Left ventricle myocardium inferior (tissue), 1 donor: Measurements from ENCODE around the gene TRAF3IP3. TPM values are rescaled to one million over a fixed set of nuclear protein-coding genes. Genes with fewer than 3 reads are reported as not detected.

ENCODE experiments used
- DNase-seq: peaks from one replicate; pipeline ENCODE4 v3.0.0-alpha.2; 2020
- H3K27ac ChIP-seq: fragments of 200-600 bp; replicated peaks from 2 replicates; pipeline ENCODE4 v1.8.0; 2021
- H3K27me3 ChIP-seq: fragments of 200-600 bp; 2 replicates; pipeline ENCODE4 v1.8.0; 2021; ENCODE audit warnings: low read depth
- H3K36me3 ChIP-seq: fragments of 200-600 bp; 2 replicates; pipeline ENCODE4 v1.8.0; 2021
- H3K4me1 ChIP-seq: fragments of 200-600 bp; 2 replicates; pipeline ENCODE4 v1.8.0; 2021
- H3K4me3 ChIP-seq: fragments of 200-600 bp; 2 replicates; pipeline ENCODE4 v1.8.0; 2021; ENCODE audit warnings: mild to moderate bottlenecking, moderate library complexity
- H3K9me3 ChIP-seq: fragments of 200-600 bp; replicated peaks from 2 replicates; pipeline ENCODE4 v1.8.0; 2021
- intact Hi-C: fragments of 100-400 bp; cut with micrococcal nuclease; formaldehyde crosslinking; loops from one replicate; pipeline ENCODE4 v1.11.0; 2022
- total RNA-seq: library from RNA; stranded (reverse); fragmentation: NEBNext Ultra II Directional; extraction: Animal tissue kit (Norgen Biotek cat#: 25700); gene quantifications from one replicate; pipeline ENCODE4 v1.2.1, GENCODE V29; 2021
- TF ChIP-seq, protein P1 (sequence below): fragments of 200-600 bp; IDR thresholded peaks from 2 replicates; pipeline ENCODE4 v1.8.0; 2021; ENCODE audit warnings: antibody characterized with exemption, mild to moderate bottlenecking, borderline replicate concordance
- donor health status: DM: no; HTN: yes; CAD: no; lungs with severe emphysema.

Gene TRAF3IP3
- total RNA-seq, 1 donor from 2014 or later: 1.2 TPM

DNA sequence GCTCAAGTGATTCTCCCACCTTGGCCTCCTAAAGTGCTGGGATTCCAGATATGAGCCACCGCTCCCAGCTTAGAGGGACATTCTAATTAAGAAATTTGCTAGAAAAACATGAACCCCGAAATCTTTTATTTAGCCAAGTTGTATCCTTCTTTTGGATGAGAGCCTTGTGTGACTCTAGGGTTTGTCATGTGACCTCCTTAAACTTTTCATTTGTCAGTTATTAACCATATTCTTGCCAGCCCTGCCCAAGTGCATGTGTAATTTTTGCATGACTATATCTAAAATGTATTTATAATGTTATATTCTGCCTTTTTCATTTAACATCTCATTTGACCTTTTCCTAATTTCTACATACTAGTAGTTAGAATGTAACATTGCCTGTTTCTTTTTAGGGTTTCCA is 73.9 kb downstream of the TRAF3IP3 start:
- DNase-seq: no peak
- H3K4me3 ChIP-seq: no peak overlapping the region
- no peaks in the 10 kb centered on the region for H3K27me3 ChIP-seq
- TF ChIP-seq, protein P1, sequence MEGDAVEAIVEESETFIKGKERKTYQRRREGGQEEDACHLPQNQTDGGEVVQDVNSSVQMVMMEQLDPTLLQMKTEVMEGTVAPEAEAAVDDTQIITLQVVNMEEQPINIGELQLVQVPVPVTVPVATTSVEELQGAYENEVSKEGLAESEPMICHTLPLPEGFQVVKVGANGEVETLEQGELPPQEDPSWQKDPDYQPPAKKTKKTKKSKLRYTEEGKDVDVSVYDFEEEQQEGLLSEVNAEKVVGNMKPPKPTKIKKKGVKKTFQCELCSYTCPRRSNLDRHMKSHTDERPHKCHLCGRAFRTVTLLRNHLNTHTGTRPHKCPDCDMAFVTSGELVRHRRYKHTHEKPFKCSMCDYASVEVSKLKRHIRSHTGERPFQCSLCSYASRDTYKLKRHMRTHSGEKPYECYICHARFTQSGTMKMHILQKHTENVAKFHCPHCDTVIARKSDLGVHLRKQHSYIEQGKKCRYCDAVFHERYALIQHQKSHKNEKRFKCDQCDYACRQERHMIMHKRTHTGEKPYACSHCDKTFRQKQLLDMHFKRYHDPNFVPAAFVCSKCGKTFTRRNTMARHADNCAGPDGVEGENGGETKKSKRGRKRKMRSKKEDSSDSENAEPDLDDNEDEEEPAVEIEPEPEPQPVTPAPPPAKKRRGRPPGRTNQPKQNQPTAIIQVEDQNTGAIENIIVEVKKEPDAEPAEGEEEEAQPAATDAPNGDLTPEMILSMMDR: no peak
- no peaks in the 10 kb centered on the region for H3K9me3 ChIP-seq
- intact Hi-C loops: no loop called here
- H3K36me3 ChIP-seq: peaks cover 45% of the 10 kb centered on the region
- H3K27ac ChIP-seq: no peak overlapping the region
- peaks cover 30% of the 10 kb centered on the region for H3K4me1 ChIP-seq

DNA sequence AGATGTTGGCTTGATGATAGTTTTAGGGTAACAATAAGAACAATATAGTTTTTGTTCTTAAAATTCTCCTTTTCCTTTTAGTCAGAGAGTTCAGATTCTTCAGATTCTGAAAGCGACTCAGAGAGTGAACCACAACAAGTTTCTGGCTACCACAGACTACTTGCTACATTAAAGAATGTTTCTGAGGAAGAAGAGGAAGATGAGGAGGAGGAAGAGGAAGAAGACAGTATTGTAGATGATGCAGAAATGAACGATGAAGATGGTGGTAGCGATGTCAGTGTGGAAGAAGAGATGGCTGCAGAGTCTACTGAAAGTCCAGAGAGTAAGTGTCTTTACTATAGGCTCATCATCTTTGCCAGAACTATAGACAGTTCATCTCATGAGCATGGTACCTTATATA is 74.9 kb downstream of the TRAF3IP3 start:
- DNase-seq: no peak
- Histone ChIP-seq H3K27me3 (no peaks in the 10 kb centered on the region), H3K4me3 (no peak overlapping the region), H3K4me1 (peaks cover 30% of the 10 kb centered on the region), H3K36me3 (peaks cover 54% of the 10 kb centered on the region), H3K9me3 (no peaks in the 10 kb centered on the region), H3K27ac (no peak overlapping the region)
- TF ChIP-seq, protein P1: no peak
- intact Hi-C loops: no loop called here

DNA sequence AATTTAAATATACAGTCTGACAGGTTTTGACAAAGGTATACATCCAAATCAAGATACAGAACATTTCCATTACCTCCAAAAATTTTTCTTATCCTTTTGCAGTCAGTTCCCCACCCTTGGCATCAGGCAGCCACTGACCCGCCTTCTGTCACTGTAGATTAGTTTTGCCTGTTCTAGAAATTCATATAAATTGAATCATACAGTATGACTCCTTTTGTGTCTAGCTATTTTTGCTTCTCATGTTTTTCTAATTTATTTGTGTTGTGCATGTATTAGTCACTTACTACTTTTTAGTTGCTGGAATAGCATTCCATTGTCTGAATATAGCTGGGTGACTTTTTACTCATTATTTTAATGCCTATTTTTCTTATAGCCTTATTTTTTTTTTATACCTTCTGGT is 75.8 kb downstream of the TRAF3IP3 start:
- Histone ChIP-seq H3K4me3 (no peak overlapping the region), H3K36me3 (peaks cover 62% of the 10 kb centered on the region), H3K9me3 (no peaks in the 10 kb centered on the region), H3K27ac (no peak overlapping the region), H3K27me3 (no peaks in the 10 kb centered on the region), H3K4me1 (peaks cover 30% of the 10 kb centered on the region)
- TF ChIP-seq, protein P1: no peak
- DNase-seq: no peak
- intact Hi-C loops: no loop called here

Other genes starting within 250 kb of the TRAF3IP3 start
- gene CAMK1G, start 172.3 kb upstream of the TRAF3IP3 start, total RNA-seq: not detected
- 6.5 TPM for gene LAMB3, start 103.6 kb upstream of the TRAF3IP3 start, total RNA-seq
- gene G0S2, start 80.6 kb upstream of the TRAF3IP3 start, total RNA-seq: 307 TPM
- 4.1 TPM for gene HSD11B1, start 51.2 kb upstream of the TRAF3IP3 start, total RNA-seq
- gene C1orf74, start 28.5 kb downstream of the TRAF3IP3 start, total RNA-seq: 1.9 TPM
- 43.3 TPM for gene IRF6, start 50.1 kb downstream of the TRAF3IP3 start, total RNA-seq
- gene UTP25, start 71.9 kb downstream of the TRAF3IP3 start, total RNA-seq: 2.4 TPM
- not detected for gene SYT14, start 182.2 kb downstream of the TRAF3IP3 start, total RNA-seq